SK-N-SH (cell line): ENCODE data around the gene TIAM2. TPM values are rescaled to one million over a fixed set of nuclear protein-coding genes. Genes with fewer than 3 reads are reported as not detected.
A peak's percentile ranks its signal among the peaks of the same experiment; 100 is the strongest.

Source experiments
- CTCF ChIA-PET: fragments of 300-600, 350-600 bp; formaldehyde crosslinking; extraction: SDS; loops from one replicate; lab custom pipeline; 2021; lab: Yijun Ruan, JAX
- POLR2A ChIA-PET: fragments of 350-600 bp; sonication (Branson Sonifier 250); formaldehyde crosslinking; extraction: SDS; loops from one replicate; lab custom pipeline; 2020; ENCODE audit warnings: antibody characterized with exemption, inconsistent platforms; lab: Yijun Ruan, JAX
- DNase-seq: peaks from one replicate; pipeline ENCODE4 v3.0.0; 2012
- H2AFZ ChIP-seq: fragments of 200-600 bp; sonication (generic); 2 replicates; pipeline ENCODE4 v1.8.1; 2016; ENCODE audit warnings: antibody characterized with exemption, mild to moderate bottlenecking, low read depth
- H3F3A ChIP-seq: fragments of 200-600 bp; sonication (generic); replicated peaks from 2 replicates; pipeline ENCODE3; 2016; ENCODE audit warnings: antibody characterized with exemption, mild to moderate bottlenecking; ENCODE audit not compliant: insufficient read depth
- H3K27ac ChIP-seq, 2 experiments: fragments of 200-500 bp in 1 of 2; fragments of 200-600 bp in 1 of 2; sonication (Bioruptor generic) in 1 of 2; sonication (generic), shearing (Covaris generic) in 1 of 2; 2 replicates each; pipeline versions ENCODE4 v1.5.1 to v1.6.1; 2014 to 2016; ENCODE audit warnings: low read depth in 2 of 2, inconsistent platforms in 1 of 2, low read length in 1 of 2, mild to moderate bottlenecking in 1 of 2, mixed read lengths in 1 of 2
- H3K27me3 ChIP-seq: fragments of 200-600 bp; sonication (generic), shearing (Covaris generic); 2 replicates; pipeline ENCODE4 v1.6.1; 2016; ENCODE audit warnings: mixed run types; ENCODE audit not compliant: insufficient read depth
- H3K36me3 ChIP-seq, 2 experiments: fragments of 200-500 bp in 1 of 2; fragments of 200-600 bp in 1 of 2; sonication (Bioruptor generic) in 1 of 2; sonication (generic) in 1 of 2; replicated peaks in 1 of 2; 2 replicates each; pipeline versions ENCODE3 to v1.5.1; 2014 to 2016; ENCODE audit warnings: low read length in 1 of 2, mild to moderate bottlenecking in 1 of 2; ENCODE audit not compliant: insufficient read depth in 2 of 2, control insufficient read depth in 1 of 2
- H3K4me1 ChIP-seq, 2 experiments: fragments of 200-500 bp in 1 of 2; fragments of 200-600 bp in 1 of 2; sonication (Bioruptor generic) in 1 of 2; sonication (generic), shearing (Covaris generic) in 1 of 2; 2 replicates each; pipeline versions ENCODE4 v1.5.1 to v1.6.1; 2014 to 2016; ENCODE audit warnings: low read depth in 1 of 2, low read length in 1 of 2, mixed run types in 1 of 2; ENCODE audit not compliant: insufficient read depth in 2 of 2, control insufficient read depth in 1 of 2
- H3K4me2 ChIP-seq: fragments of 200-600 bp; sonication (generic), shearing (Covaris generic); 2 replicates; pipeline ENCODE4 v1.6.1; 2017; ENCODE audit warnings: mixed run types
- H3K4me3 ChIP-seq, 2 experiments: fragments of 200-500 bp in 1 of 2; fragments of 200-600 bp in 1 of 2; sonication (Bioruptor generic) in 1 of 2; sonication (generic), shearing (Covaris generic) in 1 of 2; 2 replicates each; pipeline versions ENCODE4 v1.5.1 to v1.8.1; 2014 to 2016; ENCODE audit warnings: low read depth in 2 of 2, inconsistent platforms in 1 of 2, low read length in 1 of 2, mild to moderate bottlenecking in 1 of 2, mixed read lengths in 1 of 2, moderate library complexity in 1 of 2
- H3K79me2 ChIP-seq: fragments of 200-600 bp; sonication (generic); 2 replicates; pipeline ENCODE4 v1.8.1; 2017; ENCODE audit warnings: mild to moderate bottlenecking; ENCODE audit not compliant: insufficient read depth
- H3K9ac ChIP-seq: fragments of 200-600 bp; sonication (generic); 2 replicates; pipeline ENCODE4 v1.6.1; 2017; ENCODE audit warnings: mixed run types
- H3K9me2 ChIP-seq: fragments of 200-600 bp; sonication (generic); 2 replicates; pipeline ENCODE4 v1.6.1; 2017; ENCODE audit warnings: mixed run types
- H3K9me3 ChIP-seq: fragments of 200-600 bp; sonication (generic); 2 replicates; pipeline ENCODE4 v1.6.1; 2017; ENCODE audit warnings: mixed run types, mild to moderate bottlenecking, moderate library complexity
- H4K20me1 ChIP-seq: fragments of 200-600 bp; sonication (generic); 2 replicates; pipeline ENCODE4 v1.6.1; 2017; ENCODE audit warnings: mild to moderate bottlenecking, mixed run types; ENCODE audit not compliant: insufficient read depth
- ELF1 ChIP-seq: IDR thresholded peaks from 2 replicates; pipeline ENCODE4 v1.4.0; 2012
- EP300 ChIP-seq, 2 experiments: IDR thresholded peaks; 2 replicates each; pipeline versions ENCODE4 v1.4.0 to v1.6.1; 2012; ENCODE audit warnings: borderline replicate concordance in 1 of 2, low read depth in 1 of 2, low read length in 1 of 2
- EZH2phosphoT487 ChIP-seq: fragments of 200-600 bp; sonication (generic); IDR thresholded peaks from 2 replicates; pipeline ENCODE4 v1.6.1; 2017; ENCODE audit warnings: low read depth, mixed run types, mild to moderate bottlenecking, antibody characterized with exemption, moderate library complexity, borderline replicate concordance
- FOSL2 ChIP-seq: IDR thresholded peaks from 2 replicates; pipeline ENCODE4 v1.4.0; 2012; ENCODE audit warnings: low read depth, mild to moderate bottlenecking, moderate library complexity, borderline replicate concordance
- FOXJ3 ChIP-seq: sonication (generic); formaldehyde crosslinking; IDR thresholded peaks from 2 replicates; pipeline ENCODE4 v1.5.1; 2020; ENCODE audit warnings: mild to moderate bottlenecking, missing genetic modification reagents
- IRF3 ChIP-seq: fragments of 150-350 bp; IDR thresholded peaks from 2 replicates; pipeline ENCODE4 v1.6.1; 2016; ENCODE audit warnings: mild to moderate bottlenecking, low read depth, low read length
- RFX5 ChIP-seq: IDR thresholded peaks from 2 replicates; pipeline ENCODE4 v1.6.1; 2012; ENCODE audit warnings: mild to moderate bottlenecking, improper control_type of control experiment, low read length
- RXRA ChIP-seq: IDR thresholded peaks from 2 replicates; pipeline ENCODE4 v1.4.0; 2012; ENCODE audit warnings: low read depth, mild to moderate bottlenecking, borderline replicate concordance
- USF1 ChIP-seq: IDR thresholded peaks from 2 replicates; pipeline ENCODE4 v1.4.0; 2012; ENCODE audit warnings: low read depth, borderline replicate concordance
- USF2 ChIP-seq: fragments of 150-350 bp; IDR thresholded peaks from 2 replicates; pipeline ENCODE4 v1.6.1; 2017; ENCODE audit warnings: antibody characterized with exemption, low read length, low read depth, borderline replicate concordance
- YY1 ChIP-seq: IDR thresholded peaks from 2 replicates; pipeline ENCODE4 v1.4.0; 2012; ENCODE audit warnings: low read depth, mild to moderate bottlenecking
- WGBS: methylation state at CpG from one replicate; pipeline ENCODE4 v1.1.6; 2017; ENCODE audit warnings: low lambda C conversion rate; 5-methylcytosine and 5-hydroxymethylcytosine counted together
- polyA plus RNA-seq, 3 experiments: library from polyadenylated mRNA; depleted of rRNA; stranded (reverse); fragments of >200 nt; gene quantifications; 2 replicates each; pipeline ENCODE4 v1.2.3, GENCODE V29; 2012

The TIAM2 gene
- polyA plus RNA-seq, 1 of the 3 experiments (the other 2 are of a cell fraction), result 13.6 TPM

- Histone ChIP-seq H3K36me3 (peaks cover 0 to 4% of the 10 kb centered on the region in 2 experiments), H3K9ac (peak overlapping the region; percentile 48), H3K4me1 (peaks cover 5 to 9% of the 10 kb centered on the region in 2 experiments; a peak in 2 of 4 replicates), H2AFZ (peak overlapping the region; percentile 79; the same call in 1 of the 2 replicates), H3K4me2 (peak overlapping the region; percentile 70), H4K20me1 (no peaks in the 10 kb centered on the region), H3K9me2 (no peaks in the 10 kb centered on the region), H3K4me3 (peak overlapping the region; percentile 10 to 30; a peak in 2 of 4 replicates), H3K79me2 (no peaks in the 10 kb centered on the region), H3K27ac (peak overlapping the region; percentile 44 to 63; a peak in 2 of 4 replicates), H3K9me3 (no peaks in the 10 kb centered on the region), H3K27me3 (no peaks in the 10 kb centered on the region), H3F3A (no peaks in the 10 kb centered on the region)
- POLR2A ChIA-PET, result no interaction called here
- no peak for TF ChIP-seq IRF3
- DNase-seq, result no peak
- CTCF ChIA-PET, result no interaction called here
- 66% methylated on average over 4 of the region's 4 CpGs for WGBS
These were observed 148.0 kb downstream of the TIAM2 start for GRCh38 chr6:155143029-155143577.

GRCh38 chr6:155143578-155144106, 148.5 kb downstream of the TIAM2 start:
- POLR2A ChIA-PET, result no interaction called here
- H3K4me3 ChIP-seq, result peak overlapping the region; percentile 10 to 30; a peak in 2 of 4 replicates
- TF ChIP-seq ELF1, result no peak
- no peak for TF ChIP-seq YY1
- TF ChIP-seq FOXJ3 (CRISPR knock-in tag), result no peak
- TF ChIP-seq FOSL2, result no peak
- no peak for TF ChIP-seq EP300 (IDR thresholded peaks at IDR 0.05; ENCODE audit: borderline replicate concordance in 1 of 2, low read depth in 1 of 2, low read length in 1 of 2)
- no peak for TF ChIP-seq EZH2phosphoT487
- TF ChIP-seq RFX5, result no peak
- no peak for TF ChIP-seq USF2
- TF ChIP-seq USF1, result no peak
- no peak for TF ChIP-seq RXRA
- H3K27me3 ChIP-seq, result no peaks in the 10 kb centered on the region
- no peaks in the 10 kb centered on the region for H3F3A ChIP-seq
- H3K79me2 ChIP-seq, result no peaks in the 10 kb centered on the region
- 83% methylated on average over 7 of the region's 7 CpGs for WGBS
- H3K4me1 ChIP-seq, result peaks cover 5 to 9% of the 10 kb centered on the region in 2 experiments; a peak in 2 of 4 replicates
- no peaks in the 10 kb centered on the region for H3K9me2 ChIP-seq
- CTCF ChIA-PET, result no interaction called here
- no peaks in the 10 kb centered on the region for H4K20me1 ChIP-seq
- H3K4me2 ChIP-seq, result peak overlapping the region; percentile 70
- no peaks in the 10 kb centered on the region for H3K9me3 ChIP-seq
- H3K36me3 ChIP-seq, result peaks cover 0 to 4% of the 10 kb centered on the region in 2 experiments
- H2AFZ ChIP-seq, result peak overlapping the region; percentile 79; the same call in 1 of the 2 replicates
- DNase-seq, result no peak
- H3K9ac ChIP-seq, result peak overlapping the region; percentile 48
- H3K27ac ChIP-seq, result peak overlapping the region; percentile 44 to 63; a peak in 2 of 4 replicates
